ENCODE data around the gene DLG3.

The DLG3 gene

DNA sequence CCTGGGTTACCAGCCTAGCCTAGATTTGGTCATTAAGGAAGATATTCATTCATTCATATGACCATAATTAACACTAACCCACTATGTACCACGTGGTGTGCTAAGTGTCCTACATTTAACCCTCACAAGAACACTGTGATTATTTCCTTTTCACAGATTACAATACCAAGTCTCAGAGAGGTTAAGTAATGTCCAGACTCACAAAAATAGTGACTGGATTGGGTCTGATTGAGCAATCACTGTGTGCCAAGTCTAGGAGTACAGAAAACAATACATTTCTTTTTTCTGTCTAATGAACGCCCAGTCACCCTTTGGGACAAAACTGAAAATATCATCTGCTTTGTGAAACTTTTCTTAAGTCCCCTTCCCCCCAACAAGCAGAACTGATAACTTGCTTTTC, 7.6 kb upstream of the DLG3 start:
- H3K4me3 ChIP-seq (ENCODE audit: low read depth, low read length): no peak overlapping the region

DNA sequence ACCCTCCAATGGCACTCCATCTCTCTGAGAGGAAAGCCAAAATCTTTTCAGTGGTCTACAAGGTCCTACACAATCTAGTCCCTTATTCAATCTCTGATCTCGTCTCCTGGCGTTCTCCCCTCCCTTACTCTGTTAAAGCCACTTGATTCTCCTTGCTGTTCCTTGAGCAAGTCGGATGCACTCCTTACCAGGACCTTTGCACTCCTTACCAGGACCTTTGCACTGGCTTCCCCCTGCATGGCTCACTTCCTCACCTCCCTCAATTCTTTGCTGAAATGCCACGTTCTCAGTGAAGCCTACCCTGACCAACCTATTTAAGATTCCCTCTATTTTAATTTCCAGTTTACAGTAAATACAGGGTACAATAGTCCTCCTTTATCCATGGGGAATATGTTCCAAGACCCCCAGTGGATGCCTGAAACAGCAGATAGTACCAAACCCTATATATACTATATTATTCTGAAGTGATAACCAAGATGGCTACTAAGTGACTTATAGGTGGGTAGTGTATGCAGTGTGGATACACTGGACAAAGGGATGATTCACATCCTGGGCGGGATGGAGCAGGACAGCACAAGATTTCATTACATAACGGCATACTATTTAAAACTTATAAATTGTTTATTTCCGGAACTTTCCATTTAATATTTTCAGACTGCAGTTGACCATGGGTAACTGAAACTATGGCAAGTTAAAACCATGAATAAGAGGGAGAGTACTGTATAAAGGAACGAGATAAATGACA, 6.5 kb upstream of the DLG3 start:
- no peak overlapping the region for H3K4me3 ChIP-seq (ENCODE audit: low read depth, low read length)

DNA sequence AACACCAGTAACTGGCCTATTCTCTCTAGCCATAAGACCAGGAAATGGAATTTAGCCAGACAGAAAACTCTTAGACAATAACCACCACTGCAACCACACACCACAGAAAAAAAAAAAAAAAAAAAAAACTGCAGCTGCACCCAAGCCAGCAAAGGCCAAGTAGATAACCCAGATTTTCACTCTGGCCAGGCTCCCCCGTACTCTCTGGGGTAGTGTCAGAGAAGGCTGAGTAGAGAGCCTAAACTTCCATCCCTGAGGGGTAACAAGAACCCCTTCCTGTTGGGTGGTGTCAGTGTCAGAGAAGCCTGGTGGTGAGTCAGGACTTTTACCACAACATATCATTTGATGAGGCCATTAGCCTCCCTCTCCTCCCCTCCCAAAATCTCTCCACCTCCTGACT, 5.6 kb upstream of the DLG3 start:
- H3K4me3 ChIP-seq (ENCODE audit: low read depth, low read length): no peak overlapping the region

DNA sequence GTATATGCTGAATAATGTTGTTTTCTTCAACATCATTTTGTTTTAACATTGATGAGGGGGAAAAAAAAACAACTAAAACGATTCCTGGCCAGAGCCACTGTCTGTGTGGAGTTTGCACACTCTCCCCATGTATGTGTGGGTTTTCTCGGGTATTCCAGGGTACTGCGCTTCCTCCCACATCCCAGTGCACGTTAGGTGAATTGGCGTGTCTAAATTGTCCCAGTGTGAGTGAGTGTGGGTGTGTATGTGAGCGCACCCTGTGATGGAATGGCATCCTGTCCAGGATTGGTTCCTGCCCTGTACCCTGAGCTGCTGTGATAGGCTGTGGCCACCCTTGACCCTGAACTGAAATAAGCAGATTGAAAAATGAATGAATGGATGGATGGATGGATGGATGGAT, 2.4 kb upstream of the DLG3 start:
- no peak overlapping the region for H3K4me3 ChIP-seq (ENCODE audit: low read depth, low read length)

DNA sequence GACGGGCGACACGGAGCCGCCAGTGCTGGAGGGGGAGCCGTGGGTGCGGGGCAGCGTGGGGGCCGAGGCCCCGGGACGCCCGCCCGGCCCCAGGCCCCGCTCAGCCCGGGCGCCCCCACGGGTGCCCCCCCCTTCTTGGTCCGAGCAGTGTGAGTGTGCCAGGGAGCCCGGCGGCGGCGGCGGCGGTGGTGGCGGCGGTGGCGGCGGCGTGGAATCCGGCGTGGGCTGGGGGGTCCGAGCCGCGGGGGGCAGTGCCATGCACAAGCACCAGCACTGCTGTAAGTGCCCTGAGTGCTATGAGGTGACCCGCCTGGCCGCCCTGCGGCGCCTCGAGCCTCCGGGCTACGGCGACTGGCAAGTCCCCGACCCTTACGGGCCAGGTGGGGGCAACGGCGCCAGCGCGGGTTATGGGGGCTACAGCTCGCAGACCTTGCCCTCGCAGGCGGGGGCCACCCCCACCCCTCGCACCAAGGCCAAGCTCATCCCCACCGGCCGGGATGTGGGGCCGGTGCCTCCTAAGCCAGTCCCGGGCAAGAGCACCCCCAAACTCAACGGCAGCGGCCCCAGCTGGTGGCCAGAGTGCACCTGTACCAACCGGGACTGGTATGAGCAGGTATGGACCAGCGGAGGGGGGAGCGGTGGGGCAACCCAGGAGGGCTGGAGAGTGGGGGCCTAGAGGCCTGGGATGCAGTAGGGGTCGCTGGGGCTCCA, 466 bp downstream of the DLG3 start:
- H3K4me3 ChIP-seq (ENCODE audit: low read depth, low read length): peak overlapping the region; percentile 17

DNA sequence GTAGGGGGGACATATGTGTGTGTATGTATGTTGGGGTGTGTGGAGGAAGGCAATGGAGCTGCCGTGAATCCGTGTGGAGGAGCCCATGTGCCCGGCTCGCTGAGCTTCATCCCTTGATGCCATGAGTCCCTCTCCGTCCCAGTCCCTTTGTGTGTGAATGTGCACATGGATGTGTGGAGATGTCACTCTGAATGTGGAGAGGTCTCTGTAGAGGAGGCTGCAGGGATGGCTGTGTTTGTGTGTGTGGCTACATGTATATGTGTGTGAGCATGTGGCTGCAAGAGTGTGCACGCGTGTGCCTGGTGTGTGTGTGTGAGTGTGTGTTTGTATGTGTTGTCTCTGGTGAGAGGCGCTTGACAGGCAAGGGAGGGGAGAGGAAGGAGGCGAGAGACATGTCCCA, 1.3 kb downstream of the DLG3 start:
- H3K4me3 ChIP-seq (ENCODE audit: low read depth, low read length): no peak overlapping the region

DNA sequence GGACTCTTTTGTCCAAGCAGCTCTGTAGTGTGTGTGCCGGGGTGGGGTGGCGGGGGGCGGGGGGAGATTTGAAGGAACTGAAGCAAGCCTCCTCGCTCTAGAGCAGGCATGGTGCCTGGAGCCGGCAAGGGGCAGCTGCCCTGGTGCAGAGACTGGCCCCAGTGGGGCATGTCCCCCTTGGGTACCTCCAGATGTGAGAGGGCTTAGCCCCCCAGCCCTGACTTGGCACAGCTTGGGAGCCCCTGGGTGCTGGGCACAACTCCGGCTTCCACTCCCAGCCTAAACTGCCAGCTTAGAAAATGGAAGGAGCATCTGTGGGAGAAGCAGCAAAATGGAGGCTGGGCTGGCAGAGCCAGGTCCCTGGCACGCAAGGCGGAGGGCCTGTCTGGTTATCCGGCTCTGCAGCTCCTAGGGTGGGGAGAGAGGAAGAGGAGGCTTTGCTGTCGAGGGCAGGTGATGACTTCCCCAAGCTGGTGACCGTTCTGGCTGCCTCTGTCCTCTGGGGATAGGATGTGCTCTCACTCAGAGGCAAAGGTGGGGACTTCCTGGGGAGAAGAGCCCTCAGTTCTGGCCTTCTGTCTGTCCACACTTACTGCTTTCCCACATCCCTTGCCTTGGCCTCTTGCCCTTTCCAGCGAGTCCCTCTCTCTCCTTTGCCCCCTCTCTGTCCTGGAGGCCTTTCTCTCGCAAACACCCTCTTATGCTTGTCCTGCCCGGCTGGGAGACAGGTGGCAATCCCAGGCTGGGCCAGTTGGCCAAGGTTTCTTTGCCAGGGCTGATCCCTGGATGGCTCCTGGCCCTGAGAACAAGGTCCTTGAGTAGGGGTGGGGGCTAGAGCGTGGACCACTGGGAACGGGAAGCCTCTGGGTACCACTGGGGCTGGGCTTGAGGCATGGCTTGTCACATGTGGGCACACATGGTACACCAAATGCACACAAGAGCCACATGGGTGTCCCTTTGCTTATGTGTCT, 2.0 kb downstream of the DLG3 start:
- H3K4me3 ChIP-seq (ENCODE audit: low read depth, low read length): no peak overlapping the region

DNA sequence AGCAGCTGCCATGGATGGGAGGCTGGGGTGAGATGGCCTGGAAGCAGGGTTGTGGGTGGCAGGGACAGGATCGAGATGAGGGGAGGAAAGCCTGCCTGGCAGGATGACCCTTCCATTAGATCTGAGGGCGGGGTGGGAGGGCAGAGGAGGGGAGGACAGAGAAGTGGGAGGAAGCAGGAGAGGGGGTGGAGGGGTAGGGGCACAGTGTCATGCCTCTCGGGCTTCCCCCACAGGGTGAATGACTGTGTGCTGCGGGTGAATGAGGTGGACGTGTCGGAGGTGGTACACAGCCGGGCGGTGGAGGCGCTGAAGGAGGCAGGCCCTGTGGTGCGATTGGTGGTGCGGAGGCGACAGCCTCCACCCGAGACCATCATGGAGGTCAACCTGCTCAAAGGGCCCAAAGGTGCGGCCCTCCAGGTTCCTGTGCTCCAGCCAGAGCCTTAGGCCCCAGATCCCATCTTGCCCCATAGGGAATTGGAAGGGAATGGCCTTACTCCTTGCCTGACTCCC, 4.9 kb downstream of the DLG3 start:
- no peak overlapping the region for H3K4me3 ChIP-seq (ENCODE audit: low read depth, low read length)

DNA sequence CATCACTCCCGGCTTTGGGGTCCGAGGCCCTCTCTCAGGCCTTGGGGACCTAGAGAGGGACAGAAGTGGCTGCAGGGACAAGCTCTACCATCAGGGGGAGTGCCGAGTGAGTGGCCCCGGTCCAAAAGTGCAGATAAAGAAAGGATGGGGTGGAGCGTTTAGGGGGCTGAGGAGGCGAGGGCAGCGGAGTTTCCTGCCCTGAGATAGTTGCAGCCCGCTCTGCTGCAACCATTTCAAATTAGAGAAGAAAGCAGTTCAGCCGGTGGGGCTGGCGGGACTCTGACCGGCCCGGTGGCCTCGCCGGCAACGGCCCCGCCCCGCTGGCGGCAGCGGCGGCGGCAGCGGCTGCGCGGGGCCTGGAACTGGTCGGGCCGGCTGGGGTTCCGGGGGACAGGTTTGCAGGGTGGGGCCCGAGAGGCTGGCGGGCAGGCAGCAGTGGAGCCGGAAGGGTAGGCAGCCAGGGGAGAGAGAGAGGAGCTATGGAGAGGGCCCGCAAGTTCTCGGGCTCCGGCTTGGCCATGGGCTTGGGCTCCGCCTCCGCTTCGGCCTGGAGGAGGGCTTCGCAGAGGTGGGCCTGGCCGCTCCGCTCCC, 7.6 kb downstream of the DLG3 start:
- peak overlapping the region; percentile 41 for H3K4me3 ChIP-seq (ENCODE audit: low read depth, low read length)

DNA sequence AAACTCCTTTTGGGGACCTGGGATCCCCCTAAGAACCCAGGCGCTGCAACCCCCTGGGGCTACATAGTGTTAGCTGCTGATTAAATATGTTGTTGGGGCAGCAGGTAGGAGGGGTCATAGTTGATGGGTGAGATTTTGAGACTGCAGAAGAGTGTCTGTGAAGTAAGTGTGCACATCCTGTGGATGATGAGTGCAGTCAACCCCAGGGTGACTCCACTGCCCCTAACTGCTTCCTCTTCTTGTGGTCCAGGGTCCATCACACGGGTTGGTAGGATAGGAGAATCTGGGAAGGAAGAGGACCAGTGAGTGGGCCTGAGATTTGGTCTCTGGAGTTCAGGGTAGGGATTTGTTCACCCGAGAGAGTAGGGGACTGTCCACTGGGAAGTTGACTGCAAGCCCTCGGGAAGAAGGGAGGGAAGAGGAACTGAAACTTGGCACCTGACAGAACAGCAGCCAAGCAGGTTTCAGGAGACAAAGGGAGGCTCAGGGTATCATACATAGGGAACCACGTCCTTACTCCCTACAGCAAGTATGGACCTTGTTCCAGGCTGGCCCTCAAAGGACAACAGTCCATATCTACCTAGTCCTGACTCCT, 8.5 kb downstream of the DLG3 start:
- H3K4me3 ChIP-seq (ENCODE audit: low read depth, low read length): peak overlapping the region; percentile 41

DNA sequence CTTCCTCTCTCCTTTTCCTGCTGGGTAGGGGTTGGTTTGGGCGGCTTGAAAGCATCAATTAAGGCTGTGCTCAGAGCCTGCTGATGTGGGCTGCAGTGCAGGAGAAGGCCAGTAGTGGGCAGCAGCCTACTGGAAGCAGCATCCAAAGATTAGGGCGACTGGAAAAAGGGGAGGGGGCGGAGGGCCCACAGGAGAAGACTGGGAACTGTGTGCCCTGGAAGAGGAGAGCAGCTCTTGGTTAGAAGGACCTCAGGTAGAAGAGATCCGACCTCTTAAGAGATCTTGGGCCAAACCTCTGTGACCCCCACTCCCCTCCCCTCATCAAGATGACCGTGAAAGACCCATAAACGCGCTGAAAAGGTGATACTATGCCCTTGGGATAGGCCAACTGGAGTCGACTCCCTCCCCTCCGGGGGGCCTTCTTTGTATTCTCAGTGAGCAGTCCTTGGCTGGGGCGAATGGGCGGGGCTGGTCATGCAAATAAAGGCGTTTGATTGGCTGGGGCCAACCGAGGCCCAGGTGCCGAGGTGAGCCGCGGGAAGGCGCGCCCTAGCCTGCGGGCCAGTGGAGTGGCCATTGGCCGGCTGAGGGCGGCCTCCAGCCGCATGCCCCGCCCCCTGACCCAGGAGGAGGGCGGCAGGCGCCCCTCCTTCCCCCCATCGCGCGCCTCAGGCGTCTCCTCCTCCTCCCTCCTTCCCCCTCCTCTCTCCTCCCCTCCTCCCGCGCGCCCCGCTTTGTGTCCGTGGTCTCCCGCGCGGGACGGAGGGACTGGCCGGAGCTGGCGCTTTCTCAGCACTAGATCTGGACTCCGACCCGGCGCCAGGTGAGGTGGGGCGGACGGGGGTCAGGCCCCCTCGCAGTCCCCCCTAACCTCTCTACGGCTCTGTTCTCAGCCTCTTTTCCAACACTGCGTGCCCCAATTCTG, 10.1 kb downstream of the DLG3 start:
- H3K4me3 ChIP-seq (ENCODE audit: low read depth, low read length): peak overlapping the region; percentile 66

DNA sequence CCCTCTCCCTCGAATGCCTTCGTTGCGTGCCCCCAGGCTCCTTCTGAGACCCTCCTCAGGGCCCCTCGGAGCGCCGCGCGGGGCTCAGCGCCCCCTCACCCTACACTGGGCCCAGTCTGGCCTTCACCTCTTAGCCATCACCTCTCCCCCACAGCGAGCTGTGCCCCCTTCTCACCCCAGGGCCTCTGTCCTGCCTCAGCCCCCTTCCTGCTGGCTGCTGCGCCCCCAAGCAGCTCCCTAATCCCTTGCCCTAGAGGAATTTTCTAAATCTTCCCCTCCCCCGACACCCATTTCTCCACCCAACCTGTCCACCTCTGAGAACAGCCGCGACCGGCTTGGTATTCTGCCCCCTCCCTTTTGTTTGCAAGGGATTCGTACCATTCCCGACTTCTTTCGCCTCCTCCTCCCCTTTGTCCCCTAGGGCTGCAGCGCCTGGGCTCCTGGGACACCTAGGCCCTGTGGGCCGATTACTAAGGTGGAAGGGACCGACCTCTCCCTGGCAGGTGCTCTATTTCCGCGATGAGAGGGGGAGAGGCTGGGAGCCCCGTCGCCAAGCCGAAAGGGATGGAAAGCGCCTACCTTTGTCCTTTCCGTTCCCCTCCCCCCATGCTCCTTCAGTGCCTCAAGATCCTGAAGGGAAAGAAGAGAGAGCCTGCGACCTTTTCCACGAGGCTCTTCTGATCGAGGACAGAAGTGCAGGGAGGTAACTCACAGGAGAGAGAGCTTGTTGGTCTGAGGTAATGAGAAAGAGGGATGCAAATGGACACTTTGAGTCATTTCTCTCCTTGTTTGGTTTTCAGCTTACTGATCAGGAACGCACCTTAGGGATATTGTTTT, 10.9 kb downstream of the DLG3 start:
- peak overlapping the region; percentile 66 for H3K4me3 ChIP-seq (ENCODE audit: low read depth, low read length)

DNA sequence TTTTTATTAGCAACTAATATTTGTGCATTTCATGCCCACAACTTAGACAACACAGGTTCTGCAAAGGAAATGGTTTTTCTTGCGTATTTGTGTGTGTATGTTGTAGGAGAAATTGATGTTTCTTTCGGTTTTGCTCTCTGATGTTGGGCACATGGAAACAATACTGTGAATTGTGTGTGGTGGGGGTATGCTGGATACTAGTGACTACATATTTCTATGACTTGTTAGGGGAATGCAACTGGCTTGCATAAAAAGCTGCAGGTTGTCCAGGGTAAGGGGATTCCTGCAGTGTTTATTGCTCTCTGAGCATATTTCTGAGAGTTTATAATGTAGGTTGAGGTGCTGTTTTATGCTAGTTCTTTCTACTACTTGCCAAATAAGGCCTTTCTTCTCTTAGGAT, 11.6 kb downstream of the DLG3 start:
- H3K4me3 ChIP-seq (ENCODE audit: low read depth, low read length): peak overlapping the region; percentile 66

DNA sequence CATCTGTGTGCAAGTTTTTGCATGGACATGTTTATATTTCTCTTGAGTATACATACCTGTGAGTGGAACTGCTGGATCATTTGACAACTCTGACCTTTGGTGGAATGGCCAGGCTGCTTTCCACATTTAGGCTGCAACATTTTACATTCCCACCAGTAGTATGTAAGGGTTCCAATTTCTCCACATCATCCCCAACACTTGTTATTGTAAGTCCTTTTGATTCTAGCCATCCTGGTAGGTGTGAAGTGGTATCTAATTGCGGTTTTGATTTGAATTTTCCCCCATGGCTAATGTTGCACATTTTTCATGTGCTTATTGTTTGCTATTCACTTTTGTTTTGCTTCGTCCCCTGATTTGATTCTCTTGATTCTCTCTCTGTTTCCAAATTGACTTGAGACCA, 16.4 kb downstream of the DLG3 start:
- no peak overlapping the region for H3K4me3 ChIP-seq (ENCODE audit: low read depth, low read length)

DNA sequence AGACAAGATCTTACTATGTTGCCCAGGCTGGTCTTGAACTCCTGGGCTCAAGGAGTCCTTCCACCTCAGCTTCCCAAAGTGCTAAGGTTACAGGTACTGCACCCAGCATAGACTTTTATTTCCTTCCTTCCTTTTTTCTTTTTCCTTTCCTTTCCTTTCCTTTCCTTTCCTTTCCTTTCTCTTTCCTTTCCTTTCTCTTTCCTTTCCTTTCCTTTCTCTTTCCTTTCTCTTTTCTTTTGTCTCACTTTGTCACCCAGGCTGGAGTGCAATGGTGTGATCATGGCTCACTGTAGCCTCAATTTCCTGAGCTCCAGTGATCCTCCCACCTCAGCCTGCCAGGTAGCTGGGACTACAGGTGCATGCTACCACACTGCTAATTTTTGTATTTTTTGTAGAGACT, 19.4 kb downstream of the DLG3 start:
- no peak overlapping the region for H3K4me3 ChIP-seq (ENCODE audit: low read depth, low read length)

DNA sequence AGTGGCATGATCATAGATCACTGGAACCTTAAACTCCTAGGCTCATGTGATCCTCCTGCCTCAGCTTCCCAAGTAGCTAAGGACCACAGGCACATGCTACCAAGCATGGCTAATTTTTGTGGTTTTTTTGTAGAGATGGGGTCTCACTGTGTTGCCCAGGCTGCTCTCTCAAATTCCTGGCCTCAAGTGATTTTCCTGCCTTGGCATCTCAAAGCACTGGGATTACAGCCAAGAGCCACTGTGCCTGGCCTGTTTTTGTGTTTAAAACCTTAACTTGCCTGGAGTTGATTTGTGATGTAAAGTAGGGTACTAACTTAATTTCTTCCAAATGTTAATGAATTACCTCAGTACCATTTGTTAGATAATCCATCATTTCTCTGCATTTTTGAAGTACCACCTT, 22.3 kb downstream of the DLG3 start:
- H3K4me3 ChIP-seq (ENCODE audit: low read depth, low read length): no peak overlapping the region

DNA sequence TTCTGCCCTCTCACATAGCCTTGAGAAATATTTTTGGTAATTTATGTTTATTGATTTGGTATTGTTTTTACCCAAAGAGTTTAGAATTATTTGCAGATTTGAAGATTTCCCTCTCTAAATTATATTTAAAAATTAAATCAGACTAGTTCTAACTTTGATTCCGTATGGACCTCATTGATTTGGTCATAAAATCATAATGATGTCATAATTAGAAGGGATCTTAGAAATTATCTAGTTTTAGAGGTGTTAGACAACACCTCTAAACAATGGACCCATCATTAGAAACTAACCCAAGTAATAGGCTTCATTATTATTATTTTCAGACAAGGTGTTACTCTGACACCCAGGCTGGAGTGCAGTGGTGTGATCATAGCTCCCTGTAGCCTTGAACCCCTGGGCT, 24.1 kb downstream of the DLG3 start:
- no peak overlapping the region for H3K4me3 ChIP-seq (ENCODE audit: low read depth, low read length)

DNA sequence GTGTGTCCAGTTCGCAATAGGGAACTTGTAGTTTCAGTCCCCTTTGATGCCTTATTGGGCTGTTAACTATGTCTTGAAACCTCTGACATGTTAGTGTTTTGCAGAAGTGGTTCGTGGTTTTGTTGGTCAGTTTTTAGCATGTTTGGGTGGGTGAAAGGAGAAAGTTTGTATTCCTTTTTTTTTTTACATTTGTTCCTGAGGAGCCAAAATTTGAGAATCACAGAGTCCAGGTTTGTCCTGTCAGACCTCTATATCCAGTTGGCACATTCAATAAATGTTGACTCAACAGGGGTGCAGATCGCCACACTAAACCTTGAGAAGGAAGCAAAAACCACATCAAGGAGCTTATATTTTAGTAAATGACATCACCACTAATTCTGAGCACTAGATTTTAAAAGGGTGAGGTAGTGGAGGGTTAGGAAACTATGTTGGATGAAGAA, 26.2 kb downstream of the DLG3 start:
- no peak overlapping the region for H3K4me3 ChIP-seq (ENCODE audit: low read depth, low read length)
